Erythroblast (primary cell): Measurements from ENCODE around the gene LDLRAD4.

Source experiments
- GATA1 ChIP-seq: IDR thresholded peaks from 2 replicates; pipeline ENCODE4 v1.6.1; 2011; ENCODE audit warnings: low read depth, mild to moderate bottlenecking, control low read depth, low read length, moderate library complexity
- POLR2A ChIP-seq: IDR thresholded peaks from 2 replicates; pipeline ENCODE4 v1.6.1; 2011; ENCODE audit warnings: mild to moderate bottlenecking, low read length

GRCh38 chr18:13449651-13450050 lies 231.1 kb downstream of the LDLRAD4 start:
- no peak for TF ChIP-seq POLR2A
- no peak for TF ChIP-seq GATA1
